Lung (tissue), 12 donors: ENCODE measurements around the gene PCDH12. TPM values are rescaled to one million over a fixed set of nuclear protein-coding genes. Genes with fewer than 3 reads are reported as not detected.

Experiments
- ATAC-seq: fragments of 200-7000 bp; cut with Tn5 transposase; one replicate; pipeline ENCODE4 v1.9.1; 2020; ENCODE audit warnings: moderate number of reproducible peaks; ENCODE audit not compliant: insufficient read depth, low FRiP score
- DNase-seq, 3 donors: peaks; one replicate each; pipeline ENCODE4 v3.0.0-alpha.2; 2013 to 2017
- H3K27ac ChIP-seq, 2 donors: one replicate each; pipeline ENCODE4 v1.5.1; 2013; ENCODE audit warnings: mild to moderate bottlenecking in 2 of 2, moderate library complexity in 2 of 2, control low read depth in 1 of 2, inconsistent platforms in 1 of 2, low read depth in 1 of 2, low read length in 1 of 2
- H3K27me3 ChIP-seq, 3 donors: one replicate each; pipeline ENCODE4 v1.5.1; 2013; ENCODE audit warnings: low read length in 2 of 3; ENCODE audit not compliant: control insufficient read depth in 3 of 3, insufficient read depth in 3 of 3
- H3K36me3 ChIP-seq, 4 donors: one replicate each; pipeline ENCODE4 v1.5.1; 2013; ENCODE audit warnings: low read length in 4 of 4, mild to moderate bottlenecking in 1 of 4, moderate library complexity in 1 of 4; ENCODE audit not compliant: control insufficient read depth in 4 of 4, insufficient read depth in 4 of 4
- H3K4me1 ChIP-seq, 5 donors: one replicate each; pipeline ENCODE4 v1.5.1; 2013; ENCODE audit warnings: low read length in 5 of 5, mild to moderate bottlenecking in 2 of 5, moderate library complexity in 1 of 5; ENCODE audit not compliant: control insufficient read depth in 5 of 5, insufficient read depth in 5 of 5
- H3K4me3 ChIP-seq: one replicate; pipeline ENCODE4 v1.5.1; 2013; ENCODE audit warnings: mild to moderate bottlenecking, control low read depth, moderate library complexity
- H3K9ac ChIP-seq, 2 donors: one replicate each; pipeline ENCODE4 v1.5.1; 2013; ENCODE audit warnings: low read length in 2 of 2, control low read depth in 1 of 2; ENCODE audit not compliant: insufficient read depth in 1 of 2
- H3K9me3 ChIP-seq, 4 donors: one replicate each; pipeline ENCODE4 v1.5.1; 2013; ENCODE audit warnings: low read length in 3 of 4, mild to moderate bottlenecking in 1 of 4, moderate library complexity in 1 of 4; ENCODE audit not compliant: control insufficient read depth in 4 of 4, insufficient read depth in 3 of 4
- WGBS, 2 donors: extraction: QIAGEN DNeasy Blood & Tissue Kit; methylation state at CpG; one replicate each; pipeline ENCODE4 v1.1.7; 2013; 5-methylcytosine and 5-hydroxymethylcytosine counted together
- polyA plus RNA-seq, 2 donors: library from polyadenylated mRNA; stranded (reverse); fragments of 200-250 nt; gene quantifications; one replicate each; pipeline ENCODE4 v1.2.1, GENCODE V29; 2013
- total RNA-seq, 2 donors: library from RNA; depleted of rRNA in 1 of 2; stranded (reverse); fragments of >200 nt in 1 of 2; gene quantifications; one replicate each; pipeline ENCODE4 v1.2.1, GENCODE V29; 2014 to 2021
- TF ChIP-seq, protein P1 (sequence below): IDR thresholded peaks from 2 replicates; pipeline ENCODE4 v1.5.1; 2012; ENCODE audit warnings: mild to moderate bottlenecking; ENCODE audit errors: control extremely low read depth, extremely low read depth
- donor health status: control.
- donor health status: control.
- donor health status: Bipolar disorder and iron deficiency.
- donor health status: healthy.
- donor health status: DM: yes; HTN: yes; CAD: no.

Gene PCDH12
- total and polyA plus RNA-seq, 4 donors, result 3.9 to 34.2 (median 11.3) TPM

DNA sequence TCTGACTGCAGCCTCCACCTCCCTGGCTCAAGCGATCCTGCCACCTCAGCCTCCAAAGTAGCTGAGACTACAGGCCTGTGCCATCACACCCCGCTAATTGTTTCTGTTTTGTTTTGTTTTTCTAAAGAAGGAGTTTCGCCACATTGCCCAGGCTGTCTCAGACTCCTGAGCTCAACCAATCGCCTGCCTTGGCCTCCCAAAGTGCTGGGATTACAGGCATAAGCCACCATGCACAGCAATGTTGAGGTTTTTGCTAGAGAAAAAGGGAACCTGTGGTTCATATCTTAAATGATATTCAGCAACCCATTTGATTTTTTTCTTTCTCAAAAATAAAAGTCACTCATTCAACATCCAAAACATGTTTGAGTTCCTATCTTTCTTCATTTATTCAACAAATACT lies 54.7 kb downstream of the PCDH12 start:
- TF ChIP-seq, protein P1, sequence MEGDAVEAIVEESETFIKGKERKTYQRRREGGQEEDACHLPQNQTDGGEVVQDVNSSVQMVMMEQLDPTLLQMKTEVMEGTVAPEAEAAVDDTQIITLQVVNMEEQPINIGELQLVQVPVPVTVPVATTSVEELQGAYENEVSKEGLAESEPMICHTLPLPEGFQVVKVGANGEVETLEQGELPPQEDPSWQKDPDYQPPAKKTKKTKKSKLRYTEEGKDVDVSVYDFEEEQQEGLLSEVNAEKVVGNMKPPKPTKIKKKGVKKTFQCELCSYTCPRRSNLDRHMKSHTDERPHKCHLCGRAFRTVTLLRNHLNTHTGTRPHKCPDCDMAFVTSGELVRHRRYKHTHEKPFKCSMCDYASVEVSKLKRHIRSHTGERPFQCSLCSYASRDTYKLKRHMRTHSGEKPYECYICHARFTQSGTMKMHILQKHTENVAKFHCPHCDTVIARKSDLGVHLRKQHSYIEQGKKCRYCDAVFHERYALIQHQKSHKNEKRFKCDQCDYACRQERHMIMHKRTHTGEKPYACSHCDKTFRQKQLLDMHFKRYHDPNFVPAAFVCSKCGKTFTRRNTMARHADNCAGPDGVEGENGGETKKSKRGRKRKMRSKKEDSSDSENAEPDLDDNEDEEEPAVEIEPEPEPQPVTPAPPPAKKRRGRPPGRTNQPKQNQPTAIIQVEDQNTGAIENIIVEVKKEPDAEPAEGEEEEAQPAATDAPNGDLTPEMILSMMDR, result no peak

DNA sequence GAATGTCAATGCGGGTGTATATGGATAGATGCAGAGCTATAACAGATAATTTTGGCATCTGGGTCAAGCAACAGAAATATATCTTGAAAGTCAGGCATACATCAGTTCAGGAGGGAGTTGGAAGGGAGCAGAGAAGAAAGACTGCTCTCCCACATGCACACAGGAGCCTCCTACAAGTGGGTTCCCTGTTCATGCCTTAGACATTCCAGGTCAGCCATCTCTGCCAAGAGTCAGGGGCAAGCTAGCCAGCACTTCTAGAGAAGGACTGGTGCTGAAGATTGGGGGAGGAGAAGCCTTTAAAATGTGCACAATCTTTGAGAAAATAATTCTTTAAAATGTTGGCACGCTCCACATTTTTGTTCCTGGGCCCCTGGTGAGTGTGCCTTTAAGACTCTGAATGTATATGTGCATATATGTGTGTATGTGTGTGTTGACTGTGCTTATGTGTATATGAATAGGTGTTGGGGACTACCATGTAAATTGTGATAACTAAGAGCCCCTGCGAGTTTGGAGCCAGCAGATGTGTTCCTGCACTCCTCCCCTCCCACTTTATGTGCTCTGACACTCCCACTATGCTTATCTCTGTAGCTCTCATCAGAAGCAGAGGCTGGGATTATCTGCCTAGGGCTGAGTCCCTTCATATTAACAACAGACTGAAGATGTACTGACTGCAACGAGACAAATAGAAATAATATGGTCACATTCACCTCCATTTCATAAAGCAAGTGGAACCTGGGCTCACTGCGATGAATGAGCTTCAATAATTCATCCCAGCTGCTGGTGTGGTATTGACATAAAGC lies 55.8 kb downstream of the PCDH12 start:
- DNase-seq (no peak), ATAC-seq (no peak)
- TF ChIP-seq, protein P1, result no peak
- H3K4me3 ChIP-seq, result no peak overlapping the region
- H3K4me1 ChIP-seq, result no peaks in the 10 kb centered on the region
- no peak overlapping the region for H3K9ac ChIP-seq
- H3K9me3 ChIP-seq, result no peaks in the 10 kb centered on the region
- no peak overlapping the region for H3K27ac ChIP-seq
- 72 to 77% methylated on average over 5 of the region's 5 CpGs for WGBS, 2 donors
- H3K36me3 ChIP-seq, result no peaks in the 10 kb centered on the region
- H3K27me3 ChIP-seq, result no peaks in the 10 kb centered on the region

More for the DNA sequence above, 54.7 kb downstream of the PCDH12 start:
- no peak overlapping the region for H3K27ac ChIP-seq
- no peaks in the 10 kb centered on the region for H3K9me3 ChIP-seq
- H3K36me3 ChIP-seq, result no peaks in the 10 kb centered on the region
- DNase-seq, result no peak
- 59 to 66% methylated on average over 4 of the region's 4 CpGs for WGBS, 2 donors
- ATAC-seq, result no peak
- no peak overlapping the region for H3K4me3 ChIP-seq
- no peak overlapping the region for H3K9ac ChIP-seq
- peaks cover 0 to 2% (median 0%) of the 10 kb centered on the region in 3 donors for H3K27me3 ChIP-seq
- H3K4me1 ChIP-seq, result no peaks in the 10 kb centered on the region

DNA sequence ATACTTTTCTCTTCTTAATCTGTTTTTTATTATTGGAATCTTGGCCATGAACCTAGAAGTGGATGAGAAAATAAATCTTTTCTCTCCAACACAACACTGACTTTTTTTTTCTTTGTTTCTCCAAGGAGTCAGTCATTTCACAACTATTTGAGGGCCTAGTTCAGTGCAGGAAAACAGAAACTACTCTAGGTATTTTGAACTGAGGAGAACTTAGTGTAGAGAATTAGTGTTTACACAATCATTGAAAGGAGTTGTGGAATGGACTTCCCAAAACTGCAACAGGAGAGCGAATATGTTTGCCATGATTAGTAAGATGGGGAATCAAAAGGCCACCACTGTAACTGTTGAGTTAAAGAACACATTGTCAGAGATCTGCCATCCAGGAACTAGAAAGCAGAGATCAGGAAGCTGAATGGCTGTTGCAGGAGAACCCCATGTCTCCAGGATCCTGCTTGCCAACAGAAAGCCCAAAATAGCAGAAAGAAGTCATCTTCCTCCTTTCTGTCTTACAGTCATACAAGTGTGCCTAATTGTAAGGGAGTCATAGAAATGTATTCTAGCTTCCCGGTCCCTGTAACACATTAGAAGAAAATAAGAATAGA lies 59.5 kb downstream of the PCDH12 start:
- no peak overlapping the region for H3K9ac ChIP-seq
- no peaks in the 10 kb centered on the region for H3K4me1 ChIP-seq
- H3K27me3 ChIP-seq, result no peaks in the 10 kb centered on the region
- no peak overlapping the region for H3K4me3 ChIP-seq
- DNase-seq (no peak), ATAC-seq (no peak)
- no peak overlapping the region for H3K27ac ChIP-seq
- 67 to 73% methylated on average over 2 of the region's 2 CpGs for WGBS, 2 donors
- TF ChIP-seq, protein P1, result no peak
- H3K36me3 ChIP-seq, result no peaks in the 10 kb centered on the region
- no peaks in the 10 kb centered on the region for H3K9me3 ChIP-seq
